Esophagus mucosa (tissue), 1 donor: ENCODE data around the gene SLC39A11. TPM values are rescaled to one million over a fixed set of nuclear protein-coding genes. Genes with fewer than 3 reads are reported as not detected.

Experiments
- ATAC-seq: fragments of 200-7000 bp; cut with Tn5 transposase; one replicate; pipeline ENCODE4 v1.9.1; 2020
- total RNA-seq: library from RNA; stranded (reverse); gene quantifications from one replicate; pipeline ENCODE4 v1.2.4, GENCODE V29; 2023
- donor health status: DM: yes; HTN: yes; CAD: no.

The SLC39A11 gene
- total RNA-seq, 1 donor from 2014 or later: 32.8 TPM

DNA sequence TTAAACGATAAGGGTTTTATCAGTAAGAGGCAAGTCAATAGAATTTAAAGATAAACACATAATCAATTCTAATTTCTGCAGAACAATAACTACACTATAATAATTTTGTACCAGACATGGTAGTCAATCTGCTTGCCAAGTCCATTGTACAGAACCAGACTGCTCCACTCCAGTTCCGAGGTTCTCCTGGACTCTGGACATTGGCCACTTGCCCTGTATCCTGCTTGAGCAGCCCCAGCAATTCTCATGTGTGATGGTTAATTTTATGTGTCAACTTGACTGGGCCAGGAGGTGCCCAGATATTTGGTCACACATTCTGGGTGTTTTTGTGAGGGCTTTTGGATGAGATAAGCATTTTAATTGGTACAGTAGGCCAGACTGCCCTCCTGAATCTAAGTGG, 384.6 kb downstream of the SLC39A11 start:
- no peak for ATAC-seq

DNA sequence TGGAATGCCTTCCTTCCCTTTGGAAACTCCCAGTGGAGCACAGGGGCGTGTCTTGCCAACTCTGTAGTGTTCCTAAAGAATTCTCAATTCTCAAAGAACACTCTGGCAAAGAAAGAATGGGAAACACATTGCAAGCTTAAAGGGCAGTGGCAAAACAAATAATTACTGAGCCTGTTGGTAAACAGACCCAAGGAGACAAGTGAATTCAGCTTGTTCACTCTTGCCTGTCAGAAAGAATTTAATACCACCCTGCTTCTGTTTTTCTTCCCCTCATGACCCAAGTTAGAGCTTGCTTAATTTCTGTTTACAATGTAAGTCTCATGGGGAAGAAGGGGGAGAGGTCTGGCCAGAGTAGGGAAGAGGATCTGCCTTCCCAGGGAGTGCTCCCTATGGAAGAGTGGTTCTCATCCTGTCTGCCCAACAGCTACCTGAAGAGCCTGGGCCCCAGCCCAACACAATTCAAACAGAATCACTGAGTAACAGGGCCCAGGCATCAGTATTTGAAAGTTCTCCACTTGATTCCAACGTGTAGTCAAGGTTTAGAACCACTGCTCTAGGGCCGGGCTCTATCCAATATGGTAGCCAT, 386.0 kb downstream of the SLC39A11 start:
- no peak for ATAC-seq

GRCh38 chr17:72705905-72706395, 386.5 kb downstream of the SLC39A11 start:
- no peak for ATAC-seq

- peak; percentile 69 for ATAC-seq
Observed at GRCh38 chr17:72702998-72703397, 389.5 kb downstream of the SLC39A11 start.

DNA sequence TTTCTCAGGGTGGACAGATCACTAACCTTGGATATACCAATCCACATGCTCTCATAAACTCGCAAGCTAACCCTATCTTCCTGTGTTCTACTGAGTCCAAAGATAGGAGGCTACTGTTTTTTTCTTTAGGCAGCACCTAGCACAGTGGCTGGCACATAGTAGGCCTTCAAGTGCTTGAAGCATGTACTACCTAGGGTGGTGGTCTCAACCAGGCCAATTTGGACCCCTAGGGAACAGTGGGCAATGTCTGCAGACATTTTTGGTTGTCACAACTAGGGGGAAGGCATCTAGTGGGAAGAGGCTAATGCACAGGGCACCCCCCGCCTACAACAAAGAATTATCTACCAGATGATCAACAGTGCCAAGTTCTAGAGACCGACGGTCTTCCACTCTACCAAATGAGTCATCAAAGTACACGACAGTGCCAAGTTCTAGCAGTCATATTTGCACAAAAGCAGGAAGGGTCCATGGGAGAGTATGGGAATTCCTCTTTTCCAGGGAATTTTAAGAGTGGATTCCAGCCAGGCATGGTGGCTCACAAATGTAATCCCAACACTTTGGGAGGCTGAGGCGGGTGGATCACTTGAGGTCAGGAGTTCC, 390.3 kb downstream of the SLC39A11 start:
- peak; percentile 52 for ATAC-seq

DNA sequence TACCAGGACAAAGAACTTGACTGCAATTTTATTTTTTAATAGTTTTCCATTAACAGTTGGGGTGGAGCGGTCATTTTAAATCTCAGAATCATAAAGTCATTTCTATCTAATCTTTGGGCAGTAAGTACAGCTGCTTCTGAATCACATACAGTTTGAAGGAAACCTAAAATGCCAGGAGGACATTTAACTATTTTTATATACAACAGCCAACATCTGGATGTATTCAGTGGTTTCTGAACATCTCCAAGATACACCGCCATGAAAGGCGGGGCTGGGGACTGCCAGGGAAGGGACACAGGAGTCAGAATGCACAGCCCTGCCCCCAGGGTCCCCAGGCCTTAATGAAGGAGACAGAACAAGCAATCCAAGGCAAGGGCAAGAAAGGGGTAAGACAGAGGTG, 392.3 kb downstream of the SLC39A11 start:
- ATAC-seq: no peak

DNA sequence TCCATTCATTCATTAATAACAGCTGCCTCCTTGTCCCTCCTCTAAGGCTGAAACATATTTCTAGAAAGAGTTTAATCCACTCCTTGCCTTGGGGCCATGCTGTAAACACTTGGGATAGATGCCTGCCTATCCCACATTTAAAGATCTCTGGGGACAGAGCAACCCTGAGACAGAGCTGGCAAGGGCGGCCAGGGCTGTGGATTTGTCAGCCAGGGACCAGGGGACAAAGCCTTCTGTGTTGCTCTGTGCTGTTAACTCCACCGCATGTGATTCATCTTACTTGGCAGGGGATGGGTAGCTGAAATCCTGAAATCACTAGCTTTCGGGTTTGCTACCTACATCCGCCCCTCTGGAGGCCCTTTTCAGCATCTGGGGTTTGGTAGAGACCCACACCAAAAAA, 392.9 kb downstream of the SLC39A11 start:
- no peak for ATAC-seq

GRCh38 chr17:72697602-72698146, 394.8 kb downstream of the SLC39A11 start:
- ATAC-seq: no peak

DNA sequence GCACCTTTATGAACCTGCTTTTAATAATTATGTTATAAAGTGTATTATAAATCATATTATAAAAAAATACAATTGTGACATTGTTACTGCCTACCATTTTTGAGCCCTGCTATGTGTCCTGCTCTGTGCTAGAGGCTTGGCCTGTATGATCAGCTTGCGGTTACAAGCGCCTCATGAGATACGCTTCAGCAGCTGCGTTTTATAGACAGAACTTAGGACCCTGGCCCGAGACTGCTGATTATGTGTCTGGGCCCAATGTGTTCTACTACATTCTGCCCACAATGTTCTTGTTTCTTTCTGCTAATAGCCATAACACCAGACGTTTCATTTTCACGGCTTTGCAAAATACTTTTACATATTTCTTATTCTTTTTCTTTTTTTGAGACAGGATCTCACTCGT, 395.8 kb downstream of the SLC39A11 start:
- ATAC-seq: no peak

DNA sequence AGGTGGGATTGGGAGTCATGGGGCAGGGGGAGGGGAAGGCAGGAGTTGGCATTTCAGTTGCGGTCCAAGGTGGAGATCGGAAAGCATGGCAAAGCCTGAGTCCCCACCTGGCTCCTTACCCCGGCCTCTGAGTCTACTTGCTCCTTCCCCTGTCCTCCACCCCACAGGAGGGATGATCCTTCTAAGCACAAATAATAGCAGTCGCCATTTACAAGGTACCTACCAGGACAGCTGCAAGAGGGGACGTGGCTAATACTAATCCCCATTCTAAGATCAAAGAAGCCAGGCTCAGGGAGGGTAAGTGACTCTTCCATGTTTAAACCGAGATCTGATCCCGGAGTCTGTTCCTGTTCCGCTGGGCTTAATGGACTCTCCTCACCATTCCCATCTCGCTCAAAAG, 396.3 kb downstream of the SLC39A11 start:
- no peak for ATAC-seq

GRCh38 chr17:72693956-72694355, 398.5 kb downstream of the SLC39A11 start:
- no peak for ATAC-seq

DNA sequence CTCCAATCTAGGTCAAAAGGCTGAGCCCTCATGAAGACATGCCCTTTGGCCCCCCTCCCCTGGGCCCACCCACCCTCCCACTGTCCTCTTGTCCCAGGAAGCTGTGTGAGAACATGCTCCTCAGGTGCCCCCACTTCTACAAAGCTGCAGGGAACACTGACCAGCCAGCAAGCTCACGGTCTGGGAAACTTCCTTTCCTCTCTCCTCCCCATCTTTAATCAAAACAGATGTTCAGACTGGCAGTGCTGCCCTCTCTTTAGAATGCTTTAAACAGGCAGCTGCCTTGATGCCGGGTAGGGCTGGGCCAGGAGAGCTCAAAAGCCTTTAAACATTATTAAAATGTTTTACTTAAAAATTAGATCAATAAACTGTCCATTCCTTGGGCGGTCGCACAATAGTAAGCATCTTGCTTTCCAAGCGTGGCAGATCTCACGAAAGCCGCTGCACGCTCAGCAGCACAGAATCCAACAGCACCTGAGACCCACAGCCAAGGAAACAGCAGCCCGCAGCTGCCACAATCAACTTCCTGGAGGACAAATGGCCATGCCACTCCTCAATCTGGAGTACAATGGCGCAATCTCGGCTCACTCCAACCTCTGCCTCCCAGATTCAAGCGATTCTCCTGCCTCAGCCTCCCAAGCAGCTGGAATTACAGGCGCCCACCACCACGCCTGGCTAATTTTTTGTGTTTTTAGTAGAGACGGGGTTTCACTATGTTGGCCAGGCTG, 399.2 kb downstream of the SLC39A11 start:
- ATAC-seq: no peak

DNA sequence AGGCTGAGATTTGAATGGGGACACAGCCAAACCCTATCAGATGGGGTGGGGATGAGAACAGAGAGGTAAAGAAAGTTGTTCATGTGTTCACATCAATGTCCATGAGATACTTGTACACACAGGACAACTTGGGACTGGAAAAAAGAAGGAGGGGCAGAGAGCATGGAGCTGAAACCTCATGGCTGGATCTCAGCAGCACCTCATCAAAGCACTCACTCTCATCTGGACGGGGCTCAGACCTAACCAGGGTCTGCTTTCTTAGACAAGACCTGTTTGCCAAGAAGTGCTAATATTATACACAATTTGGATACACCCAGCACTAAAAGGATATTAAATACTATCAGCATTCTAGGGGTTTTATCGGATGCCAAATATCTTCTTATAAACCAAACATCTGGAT, 399.8 kb downstream of the SLC39A11 start:
- no peak for ATAC-seq

DNA sequence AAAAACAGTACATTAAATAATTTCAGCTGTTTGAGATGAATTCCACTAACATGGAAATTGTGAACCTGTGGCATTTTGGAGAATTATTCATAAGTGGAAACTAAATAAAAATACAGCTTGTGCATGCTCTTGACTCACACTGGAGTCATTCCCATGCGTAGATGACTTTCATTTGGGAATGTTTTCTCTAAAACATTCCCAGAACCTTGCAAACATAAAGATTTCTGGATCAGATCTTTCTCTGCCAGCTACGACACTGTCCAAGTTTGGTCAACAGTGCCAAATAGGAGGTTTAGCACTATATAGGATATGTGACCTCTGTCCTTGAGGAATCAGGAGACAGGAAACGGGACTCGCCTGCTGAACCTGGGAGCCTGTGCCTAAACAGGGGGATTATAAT, 400.9 kb downstream of the SLC39A11 start:
- no peak for ATAC-seq

DNA sequence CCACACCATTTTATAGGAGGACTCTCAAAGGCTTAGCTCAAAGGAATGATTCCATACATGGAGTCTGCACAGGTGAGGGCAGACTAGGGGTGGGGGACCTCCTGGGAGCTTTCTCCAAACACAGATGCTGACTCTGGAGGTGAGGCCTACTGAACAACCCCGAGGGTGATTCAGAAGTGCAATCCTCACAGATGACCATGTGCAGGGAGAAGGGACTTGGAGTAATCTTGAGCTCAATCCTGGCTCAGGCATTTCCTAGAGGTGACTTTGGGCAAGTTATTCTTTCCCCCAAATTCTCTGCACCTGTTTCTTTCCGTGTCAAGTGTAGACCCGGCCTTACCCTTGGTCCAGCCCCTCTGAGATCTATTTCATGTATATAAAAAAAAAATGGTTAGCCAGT, 401.5 kb downstream of the SLC39A11 start:
- no peak for ATAC-seq

GRCh38 chr17:72687886-72688285, 404.6 kb downstream of the SLC39A11 start:
- peak; percentile 90 for ATAC-seq

- ATAC-seq: no peak
Observed at GRCh38 chr17:72684405-72685020, 408.0 kb downstream of the SLC39A11 start.

- ATAC-seq: peak; percentile 74
Observed at GRCh38 chr17:72683506-72684404, 408.7 kb downstream of the SLC39A11 start.

GRCh38 chr17:72682605-72683004, 409.9 kb downstream of the SLC39A11 start:
- ATAC-seq: no peak

- no peak for ATAC-seq
Observed at GRCh38 chr17:72681844-72682243, 410.6 kb downstream of the SLC39A11 start.

GRCh38 chr17:72677714-72678390, 414.6 kb downstream of the SLC39A11 start:
- ATAC-seq: no peak

DNA sequence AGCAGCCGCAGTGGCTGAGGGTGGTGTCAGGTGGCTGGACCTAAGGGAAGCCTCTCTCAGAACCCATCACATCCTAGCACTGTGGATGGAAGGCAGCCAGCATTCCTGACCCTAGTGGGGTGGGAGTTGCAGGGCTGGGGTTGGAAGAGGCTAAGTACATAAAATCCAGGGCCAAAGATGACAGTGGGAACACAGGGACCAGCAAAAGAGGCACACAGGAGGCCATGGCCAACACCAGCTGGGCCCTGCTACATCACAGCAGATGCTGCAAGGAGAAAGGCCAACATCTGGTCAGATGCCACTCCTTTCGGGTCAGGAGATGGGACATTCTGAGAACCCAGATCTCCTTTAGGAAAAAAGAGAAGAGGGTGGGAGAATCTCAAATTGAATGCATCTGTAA, 415.4 kb downstream of the SLC39A11 start:
- ATAC-seq: no peak
